Activated CD4-positive, alpha-beta T cell treated with anti-CD3 and anti-CD28 coated beads, Interleukin-2, amount 10 ng/mL, durations not matched to agents 24 days and 14 days (primary cell): ENCODE measurements around the gene WDR35. TPM values are rescaled to one million over a fixed set of nuclear protein-coding genes. Genes with fewer than 3 reads are reported as not detected.
A peak's percentile ranks its signal among the peaks of the same experiment; 100 is the strongest.

ENCODE experiments used
- DNase-seq: peaks from one replicate; pipeline ENCODE4 v3.0.0; 2022
- H3K27ac Mint-ChIP-seq: one replicate; pipeline ENCODE4 v1.8.0; 2022; ENCODE audit warnings: mild to moderate bottlenecking, mixed read lengths
- H3K27me3 Mint-ChIP-seq: one replicate; pipeline ENCODE4 v1.8.0; 2022; ENCODE audit warnings: mixed read lengths
- H3K36me3 Mint-ChIP-seq: one replicate; pipeline ENCODE4 v1.8.0; 2022; ENCODE audit warnings: low read depth, mild to moderate bottlenecking, mixed read lengths
- H3K4me1 Mint-ChIP-seq: one replicate; pipeline ENCODE4 v1.8.0; 2021; ENCODE audit warnings: mixed read lengths
- H3K4me3 Mint-ChIP-seq: one replicate; pipeline ENCODE4 v1.8.0; 2022; ENCODE audit warnings: mild to moderate bottlenecking, moderate library complexity, mixed read lengths
- H3K9me3 Mint-ChIP-seq: one replicate; pipeline ENCODE4 v1.8.0; 2021; ENCODE audit warnings: mixed read lengths
- intact Hi-C: fragments of 100-400 bp; cut with micrococcal nuclease; formaldehyde crosslinking; loops from one replicate; pipeline ENCODE4 v1.15.1; 2023
- total RNA-seq: library from RNA; stranded (reverse); gene quantifications from 2 replicates; pipeline ENCODE4 v1.2.3, GENCODE V29; 2022

The WDR35 gene
- total RNA-seq, 1 donor from 2014 or later, result 9.0 TPM

GRCh38 chr2:19872302-19872701 lies 117.6 kb downstream of the WDR35 start:
- H3K27me3 Mint-ChIP-seq, result no peaks in the 10 kb centered on the region
- H3K9me3 Mint-ChIP-seq, result no peaks in the 10 kb centered on the region
- no peak overlapping the region for H3K27ac Mint-ChIP-seq
- DNase-seq, result no peak
- H3K36me3 Mint-ChIP-seq, result peaks cover 14% of the 10 kb centered on the region
- H3K4me3 Mint-ChIP-seq, result no peak overlapping the region
- H3K4me1 Mint-ChIP-seq, result peaks cover 23% of the 10 kb centered on the region
- intact Hi-C loops, result no loop called here

DNA sequence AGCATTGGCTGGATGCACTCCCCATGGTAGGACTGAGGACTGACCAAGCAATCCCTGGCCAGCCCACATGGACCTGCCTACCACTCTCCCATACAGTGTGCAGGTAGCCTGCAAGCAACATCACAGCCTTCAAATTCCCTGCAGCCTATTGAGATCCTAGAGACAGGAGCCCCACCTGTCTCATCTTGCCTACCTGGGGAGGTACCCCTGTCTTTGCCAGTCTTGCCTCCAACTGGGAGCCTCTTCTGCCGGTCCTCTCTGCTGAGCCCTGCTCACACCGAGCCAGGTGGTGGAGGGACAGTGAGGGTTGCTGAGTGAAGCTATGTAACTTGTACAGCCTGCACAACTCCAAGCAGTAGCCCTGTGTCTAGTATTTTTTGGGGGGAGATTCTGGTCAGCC lies 118.1 kb downstream of the WDR35 start:
- DNase-seq, result no peak
- Mint-ChIP-seq H3K36me3 (peaks cover 14% of the 10 kb centered on the region), H3K4me3 (no peak overlapping the region)

GRCh38 chr2:19870792-19871191 lies 119.1 kb downstream of the WDR35 start:
- H3K9me3 Mint-ChIP-seq, result no peaks in the 10 kb centered on the region
- peaks cover 9% of the 10 kb centered on the region for H3K36me3 Mint-ChIP-seq
- peaks cover 23% of the 10 kb centered on the region for H3K4me1 Mint-ChIP-seq
- no peak overlapping the region for H3K27ac Mint-ChIP-seq
- H3K27me3 Mint-ChIP-seq, result no peaks in the 10 kb centered on the region
- intact Hi-C loops, result no loop called here
- no peak for DNase-seq
- H3K4me3 Mint-ChIP-seq, result no peak overlapping the region

More for the DNA sequence above, 118.1 kb downstream of the WDR35 start:
- Mint-ChIP-seq H3K27me3 (no peaks in the 10 kb centered on the region), H3K9me3 (no peaks in the 10 kb centered on the region), H3K4me1 (peaks cover 23% of the 10 kb centered on the region), H3K27ac (no peak overlapping the region)
- intact Hi-C loops, result no loop called here

DNA sequence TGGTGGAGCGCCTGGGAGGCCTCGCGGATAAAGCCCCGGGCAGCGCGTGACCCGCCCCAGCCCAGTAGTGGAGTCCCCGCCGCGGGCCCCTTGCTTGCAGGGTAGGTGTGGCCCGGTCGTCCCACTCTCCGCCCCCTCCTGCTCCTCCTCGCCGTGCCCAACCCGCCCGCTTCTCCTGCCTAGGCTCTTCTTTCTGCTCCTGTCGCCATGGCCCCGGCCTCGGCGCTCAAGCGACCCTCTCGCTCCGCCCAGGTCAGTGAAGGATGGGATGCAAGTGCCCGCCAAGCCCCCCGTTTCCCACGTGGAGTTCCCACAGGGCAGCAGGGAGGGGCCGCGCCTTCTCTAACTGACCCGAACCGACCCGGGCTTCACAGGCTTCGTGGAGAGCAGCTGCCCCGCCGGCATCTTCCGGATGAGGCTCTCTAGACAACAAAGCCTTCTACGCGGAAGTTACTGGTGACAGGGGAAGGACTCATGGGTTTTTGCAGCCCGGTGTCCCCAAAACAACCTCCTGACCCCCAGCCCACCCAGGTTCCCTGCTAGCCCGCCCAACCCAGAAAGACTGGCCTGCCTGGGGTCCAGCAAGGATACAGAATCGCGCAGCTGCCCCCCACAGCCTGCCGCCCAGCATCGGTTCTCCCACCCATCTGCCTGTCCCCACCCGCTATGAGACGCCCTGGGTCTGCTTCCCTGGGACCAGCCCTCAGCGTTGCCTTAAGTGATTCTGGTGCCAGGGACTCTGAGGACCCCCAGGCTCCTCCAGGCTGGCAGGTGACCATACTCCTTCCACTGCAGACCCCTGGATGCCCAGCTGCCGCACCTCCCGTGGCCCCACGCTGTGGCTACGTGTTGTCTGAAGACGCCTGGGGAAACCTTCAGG lies 121.0 kb downstream of the WDR35 start:
- no peaks in the 10 kb centered on the region for H3K27me3 Mint-ChIP-seq
- peaks cover 34% of the 10 kb centered on the region for H3K4me1 Mint-ChIP-seq
- no peaks in the 10 kb centered on the region for H3K9me3 Mint-ChIP-seq
- peak overlapping the region; percentile 81 for H3K27ac Mint-ChIP-seq
- H3K4me3 Mint-ChIP-seq, result peak overlapping the region; percentile 91
- peak; percentile 87 for DNase-seq
- H3K36me3 Mint-ChIP-seq, result peaks cover 7% of the 10 kb centered on the region
- intact Hi-C loops, result loop anchor here (2.0 kb wide), 1 partner anchor 34 kb away; no protein-coding TSS in a partner anchor

DNA sequence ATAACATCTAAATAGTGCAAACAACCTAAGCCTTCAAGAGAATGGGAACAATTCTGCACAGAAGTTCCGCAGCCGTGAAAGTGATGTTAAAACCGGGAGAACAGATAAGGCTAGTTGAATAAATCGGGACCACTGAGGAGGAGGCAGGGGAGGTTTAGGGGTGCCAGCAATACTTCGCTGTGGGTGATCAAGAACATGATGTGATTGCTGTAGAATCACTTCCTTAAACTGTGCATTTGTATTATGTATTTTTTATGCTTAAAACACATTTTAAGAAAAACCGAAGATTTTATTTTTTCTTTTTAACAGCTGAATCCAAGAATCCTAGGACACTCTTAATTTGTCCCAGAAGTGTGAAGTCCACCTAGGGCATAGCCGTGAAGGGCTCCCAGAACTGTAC lies 121.7 kb downstream of the WDR35 start:
- H3K36me3 Mint-ChIP-seq, result peaks cover 7% of the 10 kb centered on the region
- no peaks in the 10 kb centered on the region for H3K9me3 Mint-ChIP-seq
- no peak for DNase-seq
- peak overlapping the region; percentile 91 for H3K4me3 Mint-ChIP-seq
- peaks cover 34% of the 10 kb centered on the region for H3K4me1 Mint-ChIP-seq
- H3K27me3 Mint-ChIP-seq, result no peaks in the 10 kb centered on the region
- intact Hi-C loops, result loop anchor here (2.0 kb wide), 1 partner anchor 35 kb away; no protein-coding TSS in a partner anchor
- no peak overlapping the region for H3K27ac Mint-ChIP-seq

- no peaks in the 10 kb centered on the region for H3K36me3 Mint-ChIP-seq
- H3K4me3 Mint-ChIP-seq, result no peak overlapping the region
- no peaks in the 10 kb centered on the region for H3K9me3 Mint-ChIP-seq
- peaks cover 5% of the 10 kb centered on the region for H3K27me3 Mint-ChIP-seq
- DNase-seq, result no peak
- intact Hi-C loops, result no loop called here
- peaks cover 37% of the 10 kb centered on the region for H3K4me1 Mint-ChIP-seq
- no peak overlapping the region for H3K27ac Mint-ChIP-seq
These were observed 123.1 kb downstream of the WDR35 start for GRCh38 chr2:19866771-19867170.

- intact Hi-C loops, result no loop called here
- Mint-ChIP-seq H3K27me3 (peaks cover 5% of the 10 kb centered on the region), H3K9me3 (no peaks in the 10 kb centered on the region), H3K4me3 (no peak overlapping the region), H3K27ac (peak overlapping the region; percentile 10), H3K36me3 (no peaks in the 10 kb centered on the region), H3K4me1 (peaks cover 37% of the 10 kb centered on the region)
- no peak for DNase-seq
These were observed 124.8 kb downstream of the WDR35 start for GRCh38 chr2:19865151-19865550.

DNA sequence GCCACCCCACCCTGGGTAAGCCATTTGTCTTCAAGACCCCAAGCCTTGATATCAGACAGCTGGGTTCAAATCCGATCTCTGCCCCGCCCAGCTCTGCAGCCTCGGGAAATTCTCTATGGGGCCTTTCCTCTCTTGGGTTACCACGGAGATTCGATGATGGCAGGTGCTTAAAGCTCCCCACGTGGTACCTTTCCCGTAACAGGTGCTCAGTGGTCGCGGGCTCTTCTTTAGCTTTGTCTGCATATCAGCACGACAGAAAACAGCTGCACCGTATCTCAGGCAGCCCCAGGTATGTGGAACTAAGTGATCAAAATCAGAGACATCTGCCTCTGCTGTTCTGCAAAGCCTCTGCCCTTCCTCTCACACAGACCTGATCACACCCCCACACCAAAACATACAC lies 125.5 kb downstream of the WDR35 start:
- H3K36me3 Mint-ChIP-seq, result no peaks in the 10 kb centered on the region

GRCh38 chr2:19863303-19864041 lies 126.4 kb downstream of the WDR35 start:
- peaks cover 5% of the 10 kb centered on the region for H3K27me3 Mint-ChIP-seq

More for the DNA sequence above, 125.5 kb downstream of the WDR35 start:
- Mint-ChIP-seq H3K27me3 (peaks cover 5% of the 10 kb centered on the region), H3K9me3 (no peaks in the 10 kb centered on the region), H3K27ac (no peak overlapping the region), H3K4me3 (no peak overlapping the region), H3K4me1 (peaks cover 31% of the 10 kb centered on the region)
- no peak for DNase-seq
- intact Hi-C loops, result loop anchor here (5.0 kb wide), 3 partner anchors 502 to 1477 kb away; no protein-coding TSS in a partner anchor

GRCh38 chr2:19861813-19862212 lies 128.1 kb downstream of the WDR35 start:
- H3K4me3 Mint-ChIP-seq, result no peak overlapping the region
- peaks cover 10% of the 10 kb centered on the region for H3K27me3 Mint-ChIP-seq
- DNase-seq, result no peak
- no peaks in the 10 kb centered on the region for H3K36me3 Mint-ChIP-seq
- intact Hi-C loops, result loop anchor here (5.0 kb wide), 3 partner anchors 500 to 1475 kb away; no protein-coding TSS in a partner anchor
- H3K27ac Mint-ChIP-seq, result no peak overlapping the region
- peaks cover 13% of the 10 kb centered on the region for H3K4me1 Mint-ChIP-seq
- H3K9me3 Mint-ChIP-seq, result no peaks in the 10 kb centered on the region

More at GRCh38 chr2:19863303-19864041, 126.4 kb downstream of the WDR35 start:
- intact Hi-C loops, result loop anchor here (1.0 to 5.0 kb wide), 4 partner anchors 501 to 1476 kb away; no protein-coding TSS in a partner anchor
- Mint-ChIP-seq H3K4me1 (peaks cover 23% of the 10 kb centered on the region), H3K4me3 (no peak overlapping the region), H3K36me3 (no peaks in the 10 kb centered on the region), H3K9me3 (no peaks in the 10 kb centered on the region), H3K27ac (no peak overlapping the region)
- peak; percentile 91 for DNase-seq

Other genes starting within 250 kb of the WDR35 start
- gene TTC32, start 88.1 kb downstream of the WDR35 start, total RNA-seq, result 10.5 and 11.0 TPM in 2 replicates
- gene MATN3, start 22.6 kb upstream of the WDR35 start, total RNA-seq, result not detected in 2 replicates
- 24.3 and 25.3 TPM in 2 replicates for gene LAPTM4A, start 61.5 kb upstream of the WDR35 start, total RNA-seq
- gene SDC1, start 235.0 kb upstream of the WDR35 start, total RNA-seq, result 0.63 and 1.1 TPM in 2 replicates